T47D (cell line): ENCODE measurements around the gene KRT2.

Source experiments
- DNase-seq, 2 experiments: peaks; one replicate each; pipeline versions ENCODE4 v3.0.0 to v3.0.0-alpha.2; 2011 to 2012; ENCODE audit warnings: low read depth in 1 of 2, low spot score in 1 of 2
- JUND ChIP-seq: IDR thresholded peaks from 2 replicates; pipeline ENCODE4 v1.6.1; 2012; ENCODE audit warnings: low read depth
- in situ Hi-C: cut with HindIII; loops from 2 replicates; pipeline ENCODE4 v1.10.0; 2016; ENCODE audit warnings: low sequenced_read_pairs, low pct_unique_long_range_greater_than_20kb

Gene KRT2

GRCh38 chr12:52651726-52652261 is at the start of gene KRT2:
TSS of gene KRT2 (minus strand) at chr12:52652211. CDS start at chr12:52652142, 69 bp downstream.
- no peak for DNase-seq
- TF ChIP-seq JUND: no peak
- in situ Hi-C loops: no loop called here

DNA sequence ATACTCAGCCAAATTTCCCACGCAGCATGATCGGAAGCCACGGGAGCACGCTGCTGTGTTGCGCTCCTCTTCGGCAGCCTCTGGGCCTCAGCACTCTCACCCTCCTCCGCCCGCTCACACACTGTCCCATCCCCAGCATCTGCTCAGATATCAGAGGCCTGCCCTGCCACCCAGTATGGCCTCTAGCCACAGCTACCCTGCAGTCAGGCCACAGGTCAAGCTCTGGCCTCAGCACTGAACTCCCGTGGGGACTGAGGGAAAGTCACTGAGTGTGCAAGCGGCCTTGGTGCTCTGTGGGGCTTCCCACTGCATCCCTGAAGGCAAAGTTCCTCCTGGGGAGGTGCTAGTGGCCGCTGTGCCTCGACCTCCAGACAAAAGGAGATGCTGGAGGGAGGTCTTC is 49.3 kb upstream of the KRT2 start:
- TF ChIP-seq JUND: no peak
- in situ Hi-C loops: no loop called here
- DNase-seq: no peak

DNA sequence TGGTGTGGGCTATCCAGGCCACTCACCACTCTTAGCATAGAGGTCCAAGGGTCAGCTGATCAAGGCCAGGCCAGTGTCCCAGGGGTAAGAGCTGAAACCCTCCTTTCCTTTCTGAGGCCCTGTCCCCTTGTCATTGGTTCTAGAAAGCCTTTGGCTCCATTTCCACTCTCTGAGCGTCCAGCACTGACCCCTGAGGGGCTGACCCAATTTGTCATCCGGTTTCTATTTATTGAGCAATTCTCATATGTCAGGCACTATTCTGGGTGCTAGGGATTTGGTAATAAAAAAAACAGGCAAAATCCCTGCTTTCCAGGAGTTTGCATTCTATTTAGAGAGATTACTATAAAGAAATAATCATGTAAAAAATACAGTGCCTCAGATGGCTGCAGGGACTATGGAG is 47.9 kb upstream of the KRT2 start:
- no peak for DNase-seq
- in situ Hi-C loops: no loop called here

GRCh38 chr12:52699373-52699772 is 47.4 kb upstream of the KRT2 start:
- DNase-seq: no peak
- in situ Hi-C loops: no loop called here
- TF ChIP-seq JUND: no peak

More for the DNA sequence above, 47.9 kb upstream of the KRT2 start:
- no peak for TF ChIP-seq JUND

DNA sequence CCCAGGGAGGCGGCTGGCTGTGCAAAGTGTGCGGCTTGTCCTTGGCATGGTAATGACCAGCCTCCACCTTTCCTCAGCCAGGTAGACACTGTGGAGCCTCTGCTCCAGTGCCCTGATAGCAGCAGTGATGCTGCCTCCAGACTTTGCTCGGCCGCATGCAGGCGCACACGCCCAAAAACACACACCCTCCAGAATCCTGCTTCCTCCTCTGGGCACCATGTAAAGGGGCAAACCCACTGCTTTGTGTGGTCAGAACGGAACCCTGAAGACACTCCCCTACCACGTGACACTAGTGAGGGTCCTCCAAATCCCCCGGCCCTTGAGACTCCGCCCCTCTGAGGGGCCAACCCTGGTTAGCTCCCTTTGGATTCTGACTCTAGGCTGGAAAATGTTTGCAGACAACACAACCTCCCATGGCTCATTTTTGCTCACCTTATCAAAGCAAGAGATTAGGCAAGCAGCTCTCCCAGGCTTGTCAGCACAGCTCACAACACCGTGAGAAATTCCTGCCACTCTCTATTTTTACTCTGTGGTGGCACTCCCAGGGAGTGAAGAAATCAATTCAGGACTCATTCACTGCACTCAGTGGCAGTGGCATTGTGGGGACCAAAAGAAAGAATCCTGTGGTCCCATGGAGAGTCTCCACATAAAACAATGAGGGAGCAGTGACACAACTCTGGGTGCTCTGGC is 46.8 kb upstream of the KRT2 start:
- DNase-seq: no peak
- no peak for TF ChIP-seq JUND
- in situ Hi-C loops: no loop called here

- no peak for TF ChIP-seq JUND
- DNase-seq: no peak
- in situ Hi-C loops: no loop called here
Observed at GRCh38 chr12:52697058-52697582, 45.1 kb upstream of the KRT2 start.

DNA sequence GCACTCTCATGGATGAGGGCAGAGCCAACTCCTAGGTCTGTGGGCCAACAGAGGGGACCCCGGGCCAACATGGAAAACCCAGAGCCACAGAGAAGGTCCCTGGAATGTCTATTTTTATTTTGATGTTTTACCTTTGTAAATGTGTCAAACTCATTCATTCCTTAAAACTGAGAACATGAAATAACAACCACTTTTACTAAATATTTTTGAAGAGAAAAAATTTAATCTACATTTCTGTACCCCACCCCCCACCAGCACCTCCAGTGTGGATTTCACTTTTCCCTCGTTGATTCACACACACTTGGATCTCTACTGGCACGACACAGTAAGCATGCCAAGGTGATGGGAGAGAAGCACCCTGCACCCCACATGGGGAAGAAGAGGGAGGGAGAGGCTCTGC is 44.6 kb upstream of the KRT2 start:
- no peak for TF ChIP-seq JUND
- no peak for DNase-seq
- in situ Hi-C loops: no loop called here

GRCh38 chr12:52695039-52695438 is 43.0 kb upstream of the KRT2 start:
- no peak for TF ChIP-seq JUND
- in situ Hi-C loops: no loop called here
- no peak for DNase-seq

DNA sequence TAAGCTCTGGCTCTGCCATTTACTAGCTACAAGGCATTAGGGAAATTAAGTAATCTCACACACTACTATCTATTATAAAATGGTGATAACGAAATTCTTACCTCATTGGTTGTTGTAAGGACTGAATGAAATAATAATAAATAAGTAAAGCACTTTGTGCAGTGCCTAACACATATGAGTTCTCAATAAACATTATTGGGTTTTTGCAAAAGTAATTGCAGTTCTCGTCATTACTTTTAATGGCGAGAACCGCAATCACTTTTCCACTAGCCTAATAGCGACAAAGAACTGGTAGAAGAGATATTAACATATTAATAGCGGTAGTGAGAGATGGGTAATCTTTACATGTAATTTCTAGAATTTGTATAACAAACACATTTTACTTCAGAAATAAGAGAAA is 42.1 kb upstream of the KRT2 start:
- in situ Hi-C loops: no loop called here
- TF ChIP-seq JUND: no peak
- DNase-seq: no peak

- in situ Hi-C loops: no loop called here
- no peak for DNase-seq
- no peak for TF ChIP-seq JUND
Observed at GRCh38 chr12:52693261-52693660, 41.2 kb upstream of the KRT2 start.

- DNase-seq: peak in 1 of 2 experiments; percentile 22
- in situ Hi-C loops: no loop called here
- TF ChIP-seq JUND: no peak
Observed at GRCh38 chr12:52692254-52692653, 40.2 kb upstream of the KRT2 start.

DNA sequence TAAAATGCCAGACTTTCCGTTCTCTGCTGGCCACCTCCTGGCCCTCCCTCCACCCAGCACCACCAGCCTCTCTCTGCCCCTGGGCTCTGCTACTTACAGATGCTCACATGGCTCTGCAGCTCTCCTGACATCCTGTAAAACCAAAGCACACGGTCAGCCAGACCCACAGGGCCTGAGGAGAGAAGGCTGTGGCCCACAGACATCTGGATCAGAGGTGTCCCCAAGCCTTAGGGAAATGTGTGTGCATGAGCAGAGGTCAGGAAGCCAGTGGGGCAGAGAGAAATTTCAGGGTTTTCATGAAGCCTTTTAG is 39.8 kb upstream of the KRT2 start:
- DNase-seq: no peak
- TF ChIP-seq JUND: no peak
- in situ Hi-C loops: no loop called here

GRCh38 chr12:52691076-52691840 is 39.2 kb upstream of the KRT2 start:
- in situ Hi-C loops: no loop called here
- no peak for DNase-seq
- TF ChIP-seq JUND: no peak
